Measurements from ENCODE around the gene TMEM150A.
"Not testable (repeated sequence)": the region's sequence is repeated elsewhere in the genome, so short reads cannot be mapped to it uniquely, and the experiment has no call there.

- TF ChIP-seq CTCF (IDR thresholded peaks at IDR 0.05 in 8 of 11, conservative IDR thresholded peaks at IDR 0.05 in 3 of 11); POLR2A (IDR thresholded peaks at IDR 0.05): not testable (repeated sequence)
Observed at GRCh38 chr2:85617723-85618122, 15.2 kb upstream of the TMEM150A start.

All from spleen (tissue), 7 donors.